Lower leg skin (tissue), 4 donors: ENCODE data around the gene TMEM184A. TPM values are rescaled to one million over a fixed set of nuclear protein-coding genes. Genes with fewer than 3 reads are reported as not detected.
"Not testable (repeated sequence)": the region's sequence is repeated elsewhere in the genome, so short reads cannot be mapped to it uniquely, and the experiment has no call there.

ENCODE experiments used
- DNase-seq, 2 donors: peaks; one replicate each; pipeline ENCODE4 v3.0.0-alpha.2; 2019; ENCODE audit warnings: low spot score in 2 of 2
- H3K4me3 ChIP-seq: fragments of 200-600 bp; sonication (generic); 2 replicates; pipeline ENCODE4 v1.5.1; 2017; ENCODE audit warnings: mild to moderate bottlenecking, low read depth; ENCODE audit not compliant: poor library complexity, severe bottlenecking
- POLR2A ChIP-seq, 2 donors: fragments of 450-650 bp; IDR thresholded peaks; one replicate each; pipeline ENCODE4 v1.6.1; 2016 to 2017; ENCODE audit warnings: antibody characterized with exemption in 2 of 2, mild to moderate bottlenecking in 1 of 2, moderate library complexity in 1 of 2
- WGBS, 2 donors: methylation state at CpG; one replicate each; pipeline ENCODE4 v1.1.5; 2018; 5-methylcytosine and 5-hydroxymethylcytosine counted together
- intact Hi-C: fragments of 100-400 bp; cut with DNase I; formaldehyde crosslinking; loops from one replicate; pipeline ENCODE4 v1.15.0; 2023; ENCODE audit warnings: low total_unique reads
- total RNA-seq, 4 donors: library from RNA; depleted of rRNA; stranded (reverse); fragments of >200 nt; gene quantifications; one replicate each; pipeline ENCODE4 v1.1.0, GENCODE V29; 2016
- TF ChIP-seq, protein P1 (sequence below), 3 donors: fragments of 450-650 bp; IDR thresholded peaks; one replicate each; pipeline ENCODE4 v1.5.1; 2016; ENCODE audit warnings: antibody characterized with exemption in 3 of 3, mild to moderate bottlenecking in 3 of 3, moderate library complexity in 2 of 3

Gene TMEM184A
- total RNA-seq, 4 donors from 2014 or later: 70.5 to 177 (median 119) TPM

GRCh38 chr7:1584700-1585099, 28.7 kb upstream of the TMEM184A start:
- 90 to 94% methylated on average over 18 of the region's 18 CpGs for WGBS, 2 donors
- no peak for DNase-seq
- intact Hi-C loops: loop anchor here (10.0 kb wide), 2 partner anchors 630 to 760 kb away; no protein-coding TSS in a partner anchor
- H3K4me3 ChIP-seq: no peak overlapping the region
- no peak for TF ChIP-seq POLR2A (IDR thresholded peaks at IDR 0.05)
- TF ChIP-seq, protein P1, sequence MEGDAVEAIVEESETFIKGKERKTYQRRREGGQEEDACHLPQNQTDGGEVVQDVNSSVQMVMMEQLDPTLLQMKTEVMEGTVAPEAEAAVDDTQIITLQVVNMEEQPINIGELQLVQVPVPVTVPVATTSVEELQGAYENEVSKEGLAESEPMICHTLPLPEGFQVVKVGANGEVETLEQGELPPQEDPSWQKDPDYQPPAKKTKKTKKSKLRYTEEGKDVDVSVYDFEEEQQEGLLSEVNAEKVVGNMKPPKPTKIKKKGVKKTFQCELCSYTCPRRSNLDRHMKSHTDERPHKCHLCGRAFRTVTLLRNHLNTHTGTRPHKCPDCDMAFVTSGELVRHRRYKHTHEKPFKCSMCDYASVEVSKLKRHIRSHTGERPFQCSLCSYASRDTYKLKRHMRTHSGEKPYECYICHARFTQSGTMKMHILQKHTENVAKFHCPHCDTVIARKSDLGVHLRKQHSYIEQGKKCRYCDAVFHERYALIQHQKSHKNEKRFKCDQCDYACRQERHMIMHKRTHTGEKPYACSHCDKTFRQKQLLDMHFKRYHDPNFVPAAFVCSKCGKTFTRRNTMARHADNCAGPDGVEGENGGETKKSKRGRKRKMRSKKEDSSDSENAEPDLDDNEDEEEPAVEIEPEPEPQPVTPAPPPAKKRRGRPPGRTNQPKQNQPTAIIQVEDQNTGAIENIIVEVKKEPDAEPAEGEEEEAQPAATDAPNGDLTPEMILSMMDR (IDR thresholded peaks at IDR 0.05): no peak

- peak in 1 of 2 donors; percentile 87 for DNase-seq
- 82 to 90% methylated on average over 18 to 19 of the region's 19 CpGs for WGBS, 2 donors
- H3K4me3 ChIP-seq: not testable (repeated sequence)
- intact Hi-C loops: loop anchor here (10.0 kb wide), 2 partner anchors 631 to 761 kb away; no protein-coding TSS in a partner anchor
Observed at GRCh38 chr7:1583241-1583930, 27.4 kb upstream of the TMEM184A start.

- DNase-seq: no peak
- intact Hi-C loops: loop anchor here (10.0 kb wide), 2 partner anchors 634 to 764 kb away; no protein-coding TSS in a partner anchor
- TF ChIP-seq, protein P1 (IDR thresholded peaks at IDR 0.05): no peak
- no peak for TF ChIP-seq POLR2A (IDR thresholded peaks at IDR 0.05)
- H3K4me3 ChIP-seq: no peak overlapping the region
- WGBS, 2 donors: 90 to 91% methylated on average over 18 to 19 of the region's 19 CpGs
Observed at GRCh38 chr7:1580422-1581030, 24.5 kb upstream of the TMEM184A start.

GRCh38 chr7:1579481-1580421, 23.7 kb upstream of the TMEM184A start:
- WGBS, 2 donors: 28% methylated on average over 13 of the region's 14 CpGs
- no peak overlapping the region for H3K4me3 ChIP-seq
- peak in 1 of 2 donors; percentile 93 for DNase-seq
- intact Hi-C loops: loop anchor here (10.0 kb wide), 3 partner anchors 635 to 895 kb away; partner anchors contain the start of gene GRIFIN
- TF ChIP-seq POLR2A (IDR thresholded peaks at IDR 0.05): no peak
- TF ChIP-seq, protein P1 (IDR thresholded peaks at IDR 0.05): no peak

DNA sequence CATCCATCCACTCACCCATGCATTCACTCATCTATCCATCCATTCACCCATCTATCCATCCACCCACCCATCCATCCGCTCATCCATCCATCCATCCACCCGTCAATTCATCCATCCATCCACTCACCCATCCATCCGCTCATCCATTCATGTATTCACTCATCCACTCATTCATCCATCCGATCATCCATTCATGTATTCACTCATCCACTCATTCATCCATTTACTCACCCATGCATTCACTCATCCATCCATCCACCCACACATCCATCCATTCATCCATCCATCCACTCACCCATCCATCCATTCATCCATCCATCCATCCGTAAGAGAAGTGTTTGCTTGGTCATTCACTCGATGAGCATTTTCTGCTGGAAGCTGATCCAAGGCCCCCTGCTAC, 22.5 kb upstream of the TMEM184A start:
- intact Hi-C loops: loop anchor here (10.0 kb wide), 1 partner anchor 896 kb away; the partner anchor contains the start of gene GRIFIN
- no peak for DNase-seq
- TF ChIP-seq, protein P1 (IDR thresholded peaks at IDR 0.05): no peak
- TF ChIP-seq POLR2A (IDR thresholded peaks at IDR 0.05): no peak
- WGBS, 2 donors: 92 to 94% methylated on average over 6 of the region's 6 CpGs
- H3K4me3 ChIP-seq: no peak overlapping the region
